KOPT-K1 (cell line): ENCODE data around the gene GDF10.

Experiments
- H3K27ac ChIP-seq: fragments of 200-600 bp; sonication (generic); 2 replicates; pipeline ENCODE4 v1.5.1; 2016; ENCODE audit warnings: antibody characterized with exemption, mild to moderate bottlenecking, low read depth, low read length; ENCODE audit not compliant: poor library complexity, severe bottlenecking
- H3K36me3 ChIP-seq: fragments of 200-600 bp; sonication (generic); 2 replicates; pipeline ENCODE4 v1.5.1; 2017; ENCODE audit warnings: antibody characterized with exemption, mild to moderate bottlenecking, low read length, moderate library complexity; ENCODE audit not compliant: insufficient read depth
- H3K9me3 ChIP-seq: fragments of 200-600 bp; sonication (generic); 2 replicates; pipeline ENCODE4 v1.5.1; 2017; ENCODE audit warnings: antibody characterized with exemption, low read length, mild to moderate bottlenecking; ENCODE audit not compliant: insufficient read depth, poor library complexity, severe bottlenecking

The GDF10 gene

DNA sequence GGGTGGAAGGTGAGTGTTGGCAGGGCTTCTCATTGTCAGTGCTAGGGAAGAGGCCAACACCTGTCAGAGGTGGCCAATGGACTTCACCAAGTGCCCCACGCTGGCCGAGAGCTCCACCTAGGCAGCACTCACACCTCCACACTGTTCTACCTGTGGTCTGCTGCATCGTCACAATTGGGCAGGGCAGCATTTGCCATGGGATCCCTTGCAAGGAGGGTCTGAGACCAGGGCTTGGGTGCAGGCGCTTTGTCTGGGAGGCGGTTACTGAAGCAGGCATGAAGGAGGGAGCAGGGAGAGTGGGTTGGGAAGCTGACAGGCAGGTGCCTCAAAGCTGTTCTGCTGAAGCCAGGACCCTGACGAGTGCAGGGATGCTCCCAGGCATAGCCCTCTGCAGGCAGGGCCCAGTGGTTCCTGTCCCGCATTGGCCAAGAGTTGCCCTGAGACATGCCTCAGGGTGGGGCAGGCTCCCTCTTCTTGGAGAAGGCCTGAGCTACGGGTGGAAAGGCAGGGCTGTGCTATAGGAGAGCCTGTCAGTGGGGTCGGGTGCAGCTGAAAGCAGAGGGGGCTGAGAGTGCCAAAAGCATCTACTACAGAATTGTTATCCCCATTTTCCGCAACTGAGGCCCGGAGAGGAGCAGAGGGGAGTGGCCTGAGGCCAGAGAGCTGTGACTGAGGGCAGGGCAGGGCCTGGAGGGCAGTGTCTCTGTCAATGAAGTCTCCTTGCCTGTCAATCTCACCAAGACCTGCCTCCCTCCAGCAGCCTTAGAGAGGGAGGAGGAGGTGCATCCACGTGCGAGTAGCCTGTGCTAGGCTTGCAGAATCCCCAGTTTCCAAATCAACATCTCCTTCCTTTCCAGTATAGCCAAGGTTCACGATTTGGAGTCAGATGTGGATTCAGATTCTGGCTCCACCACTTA lies 52.2 kb downstream of the GDF10 start:
- Histone ChIP-seq H3K36me3 (no peaks in the 10 kb centered on the region), H3K27ac (no peak overlapping the region)

DNA sequence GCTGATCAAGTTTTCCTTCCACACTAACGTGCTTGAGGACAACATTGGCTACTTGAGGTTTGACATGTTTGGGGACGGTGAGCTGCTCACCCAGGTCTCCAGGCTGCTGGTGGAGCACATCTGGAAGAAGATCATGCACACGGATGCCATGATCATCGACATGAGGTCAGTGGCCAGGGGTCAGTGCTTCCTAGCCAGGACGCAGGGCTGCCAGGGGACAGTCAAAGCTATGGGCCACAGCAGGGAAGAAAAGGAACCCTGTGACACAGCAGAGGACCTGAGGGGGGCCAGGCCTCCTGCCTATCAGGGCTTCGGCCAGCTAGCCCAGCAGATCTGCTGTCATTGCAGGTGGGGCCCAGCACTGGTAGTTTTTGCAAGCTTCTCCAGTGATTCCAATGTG lies 53.4 kb downstream of the GDF10 start:
- H3K9me3 ChIP-seq: no peaks in the 10 kb centered on the region
- no peak overlapping the region for H3K27ac ChIP-seq
- no peaks in the 10 kb centered on the region for H3K36me3 ChIP-seq

More for the DNA sequence above, 52.2 kb downstream of the GDF10 start:
- no peaks in the 10 kb centered on the region for H3K9me3 ChIP-seq

- no peak overlapping the region for H3K27ac ChIP-seq
- no peaks in the 10 kb centered on the region for H3K36me3 ChIP-seq
- H3K9me3 ChIP-seq: no peaks in the 10 kb centered on the region
Measured at GRCh38 chr10:47354165-47354564, 54.2 kb downstream of the GDF10 start.

DNA sequence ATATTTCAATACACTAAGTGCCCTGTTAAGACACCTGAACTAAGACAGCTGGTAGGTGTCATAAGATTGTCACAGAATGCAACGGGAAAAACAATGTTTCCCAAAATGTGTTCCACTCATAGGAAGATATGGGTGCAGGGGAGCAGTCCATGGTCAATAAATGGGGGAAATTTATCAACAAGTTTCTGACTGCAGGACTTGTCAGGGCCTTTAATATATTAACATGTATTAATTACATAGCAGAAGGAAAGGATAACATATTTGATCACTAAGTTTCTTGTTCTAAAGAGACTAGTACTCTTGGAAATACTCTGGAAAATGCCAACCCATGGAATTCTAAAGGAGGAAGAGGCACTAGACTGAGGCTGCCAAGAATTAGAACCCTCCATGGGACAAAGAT lies 54.9 kb downstream of the GDF10 start:
- H3K9me3 ChIP-seq: no peaks in the 10 kb centered on the region
- H3K36me3 ChIP-seq: no peaks in the 10 kb centered on the region
- no peak overlapping the region for H3K27ac ChIP-seq

- Histone ChIP-seq H3K9me3 (no peaks in the 10 kb centered on the region), H3K27ac (no peak overlapping the region), H3K36me3 (no peaks in the 10 kb centered on the region)
Measured at GRCh38 chr10:47356708-47357107, 56.7 kb downstream of the GDF10 start.

DNA sequence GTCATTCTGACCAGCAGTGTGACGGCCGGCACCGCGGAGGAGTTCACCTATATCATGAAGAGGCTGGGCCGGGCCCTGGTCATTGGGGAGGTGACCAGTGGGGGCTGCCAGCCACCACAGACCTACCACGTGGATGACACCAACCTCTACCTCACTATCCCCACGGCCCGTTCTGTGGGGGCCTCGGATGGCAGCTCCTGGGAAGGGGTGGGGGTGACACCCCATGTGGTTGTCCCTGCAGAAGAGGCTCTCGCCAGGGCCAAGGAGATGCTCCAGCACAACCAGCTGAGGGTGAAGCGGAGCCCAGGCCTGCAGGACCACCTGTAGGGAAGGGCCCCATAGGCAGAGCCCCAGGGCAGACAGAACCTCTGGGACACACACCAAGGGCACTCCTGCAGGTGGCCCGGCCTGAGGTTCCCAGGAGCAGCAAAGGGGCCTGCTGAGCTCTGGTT lies 57.2 kb downstream of the GDF10 start:
- no peaks in the 10 kb centered on the region for H3K36me3 ChIP-seq
- no peaks in the 10 kb centered on the region for H3K9me3 ChIP-seq
- H3K27ac ChIP-seq: no peak overlapping the region

DNA sequence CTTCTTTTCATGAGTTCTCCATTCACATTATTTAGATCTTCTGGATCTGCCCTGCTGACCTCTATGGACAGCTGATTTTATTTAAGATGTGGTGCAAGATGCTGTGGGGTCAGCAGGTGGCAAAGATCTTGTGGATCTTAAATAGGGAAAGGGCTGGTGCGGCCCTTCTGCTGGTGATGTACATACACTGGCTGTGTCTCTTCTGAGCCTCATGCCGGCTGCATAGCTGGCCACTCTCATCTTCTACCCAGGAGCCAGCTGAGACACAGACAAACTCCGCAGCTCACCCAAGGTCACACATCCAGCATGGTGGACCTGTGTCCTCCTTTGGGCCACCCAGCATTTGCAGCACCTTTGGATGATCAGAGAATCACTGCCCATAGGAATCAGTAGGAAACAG lies 57.9 kb downstream of the GDF10 start:
- H3K9me3 ChIP-seq: no peaks in the 10 kb centered on the region
- no peak overlapping the region for H3K27ac ChIP-seq
- no peaks in the 10 kb centered on the region for H3K36me3 ChIP-seq

- Histone ChIP-seq H3K27ac (no peak overlapping the region), H3K9me3 (no peaks in the 10 kb centered on the region), H3K36me3 (no peaks in the 10 kb centered on the region)
Measured at GRCh38 chr10:47358457-47358856, 58.5 kb downstream of the GDF10 start.

GRCh38 chr10:47359101-47359500 lies 59.1 kb downstream of the GDF10 start:
- Histone ChIP-seq H3K27ac (no peak overlapping the region), H3K36me3 (no peaks in the 10 kb centered on the region), H3K9me3 (no peaks in the 10 kb centered on the region)

DNA sequence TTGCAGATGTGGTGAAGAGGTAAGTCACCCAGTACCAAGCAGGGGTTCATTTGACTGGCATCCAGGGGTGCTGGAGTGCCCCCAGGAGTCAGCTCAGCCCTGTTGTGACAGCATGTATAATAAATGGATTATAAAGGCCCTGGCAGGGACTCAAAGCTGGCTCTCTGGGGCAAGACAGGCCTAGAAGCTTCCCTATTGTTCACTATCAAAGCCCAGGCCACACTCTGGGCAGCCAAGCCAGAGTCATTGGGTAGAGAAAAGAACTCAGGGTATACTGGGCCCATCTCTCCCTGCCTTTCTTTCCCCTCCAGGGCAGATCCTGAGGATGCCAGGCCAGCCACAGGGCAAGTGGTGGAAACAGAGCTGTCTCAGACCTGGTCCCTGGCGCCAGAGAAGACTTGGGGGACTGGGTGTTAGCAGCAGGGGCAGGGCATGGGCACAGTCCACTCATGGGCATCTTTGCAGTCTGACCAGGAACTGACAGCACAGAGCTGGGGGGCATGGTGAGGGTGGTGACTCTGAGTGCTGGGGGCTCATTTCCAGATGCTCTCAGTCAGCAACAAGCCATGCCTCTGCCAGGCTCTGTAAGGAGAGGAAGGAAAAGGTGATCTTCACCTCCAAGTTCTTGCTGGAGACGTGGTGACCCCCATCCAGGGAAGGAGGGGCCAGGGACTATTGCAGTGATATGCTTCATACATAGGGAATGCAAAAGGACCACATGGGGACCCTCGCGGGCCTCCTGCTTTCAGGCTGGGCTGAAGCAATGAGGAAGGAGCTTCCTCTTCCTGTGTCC lies 59.8 kb downstream of the GDF10 start:
- no peaks in the 10 kb centered on the region for H3K9me3 ChIP-seq
- no peaks in the 10 kb centered on the region for H3K36me3 ChIP-seq
- H3K27ac ChIP-seq: no peak overlapping the region

DNA sequence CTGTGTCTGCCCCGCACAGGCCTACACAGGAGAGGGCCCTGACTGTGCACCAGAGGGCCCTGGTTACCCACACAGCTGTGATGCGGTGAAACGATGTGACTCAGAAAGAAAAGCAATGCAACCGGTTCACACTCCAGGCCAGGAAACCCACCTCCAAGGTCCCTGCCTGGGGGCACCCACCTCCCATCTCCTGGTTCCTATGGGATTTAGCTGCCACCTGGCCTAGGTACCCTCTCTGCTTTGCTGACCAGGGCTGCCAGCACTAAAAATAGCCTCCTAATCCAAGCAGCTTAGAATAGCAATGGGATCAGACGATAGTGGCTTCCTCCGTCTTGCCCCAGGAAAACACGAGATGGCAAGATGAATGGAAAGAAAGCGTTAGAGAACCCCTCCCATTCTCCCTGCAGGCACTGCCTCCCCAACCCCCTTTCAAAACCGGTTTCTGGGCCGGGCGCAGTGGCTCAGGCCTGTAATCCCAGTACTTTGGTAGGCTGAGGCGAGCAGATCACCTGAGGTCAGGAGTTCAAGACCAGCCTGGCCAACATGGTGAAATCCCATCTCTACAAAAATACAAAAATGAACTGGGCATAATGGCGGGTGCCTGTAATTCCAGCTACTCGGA lies 60.5 kb downstream of the GDF10 start:
- no peaks in the 10 kb centered on the region for H3K36me3 ChIP-seq
- H3K27ac ChIP-seq: no peak overlapping the region

DNA sequence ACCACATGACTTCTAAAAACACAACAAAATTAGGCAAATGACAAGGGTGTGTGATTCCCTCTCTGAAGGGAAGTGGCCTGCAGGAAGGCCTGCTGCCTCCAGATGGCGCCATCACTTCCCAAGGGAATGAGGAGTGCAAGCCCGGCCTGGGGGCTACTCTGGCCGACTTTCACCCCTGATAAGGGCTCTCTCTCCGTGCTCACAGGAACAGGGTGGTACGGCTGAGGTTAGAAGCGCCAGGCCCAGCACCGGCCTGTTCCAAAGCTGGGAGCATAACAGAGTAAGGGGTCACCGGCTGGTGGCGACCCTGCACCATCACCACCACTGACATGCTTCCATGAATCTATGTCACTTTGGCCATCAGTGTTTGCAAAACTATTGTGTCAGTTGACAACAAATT lies 61.3 kb downstream of the GDF10 start:
- Histone ChIP-seq H3K9me3 (no peaks in the 10 kb centered on the region), H3K36me3 (no peaks in the 10 kb centered on the region), H3K27ac (no peak overlapping the region)

More for the DNA sequence above, 60.5 kb downstream of the GDF10 start:
- no peaks in the 10 kb centered on the region for H3K9me3 ChIP-seq

DNA sequence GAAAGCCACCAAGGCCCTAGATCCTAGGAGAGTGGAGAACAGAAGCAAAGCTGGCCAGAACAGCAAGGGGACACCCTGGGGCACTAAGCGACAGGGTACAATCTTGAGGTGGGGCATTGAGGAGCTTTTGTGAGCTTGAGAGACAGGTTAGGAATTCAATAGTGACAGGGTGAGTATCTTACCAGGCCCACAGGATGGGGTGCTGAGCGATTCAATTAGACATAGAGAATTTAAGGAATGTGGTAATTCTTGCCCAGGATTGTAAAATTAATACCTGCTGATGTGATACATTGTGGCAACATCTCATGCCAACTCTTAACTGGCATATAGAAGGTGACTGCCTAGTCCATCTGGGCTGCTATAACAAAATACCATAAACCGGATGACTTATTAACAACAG lies 62.2 kb downstream of the GDF10 start:
- Histone ChIP-seq H3K27ac (no peak overlapping the region), H3K36me3 (no peaks in the 10 kb centered on the region)

More for the DNA sequence above, 62.2 kb downstream of the GDF10 start:
- no peaks in the 10 kb centered on the region for H3K9me3 ChIP-seq
